GM18507 (cell line): ENCODE results near the gene LFNG.
A peak's percentile ranks its signal among the peaks of the same experiment; 100 is the strongest.

ENCODE experiments used
- DNase-seq: peaks from one replicate; pipeline ENCODE4 v3.0.0; 2011; ENCODE audit warnings: low read depth; ENCODE audit not compliant: insufficient read length; ENCODE audit errors: extremely low spot score
- FAIRE-seq: peaks from 2 replicates; lab custom pipeline; 2011; peaks lifted over from hg19 to GRCh38; lab: Jason Lieb, UNC

LFNG gene

DNA sequence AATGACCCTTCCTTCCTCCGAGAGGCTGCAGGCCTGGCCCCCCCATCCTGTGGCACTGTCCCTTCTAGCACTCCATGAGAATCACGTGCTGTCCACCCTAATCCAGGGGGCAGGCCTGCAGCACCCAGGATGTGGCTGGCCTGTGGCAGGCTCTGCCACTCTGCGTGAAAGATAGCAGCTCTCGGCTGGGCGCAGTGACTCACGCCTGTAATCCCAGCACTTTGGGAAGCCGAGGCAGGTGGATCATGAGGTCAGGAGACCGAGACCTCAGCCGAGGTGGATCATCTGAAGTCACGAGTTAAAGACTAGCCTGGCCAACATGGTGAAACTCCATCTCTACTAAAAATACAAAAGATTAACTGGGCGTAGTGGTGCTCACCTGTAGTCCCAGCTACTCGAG is 18.9 kb upstream of the LFNG start:
- FAIRE-seq (no peak), DNase-seq (no peak)

- no peak for DNase-seq
- no peak for FAIRE-seq
Observed at GRCh38 chr7:2501947-2502646, 17.5 kb upstream of the LFNG start.

GRCh38 chr7:2502647-2502966 is 17.0 kb upstream of the LFNG start:
- DNase-seq, result no peak
- no peak for FAIRE-seq

- no peak for FAIRE-seq
- no peak for DNase-seq
Observed at GRCh38 chr7:2503056-2503941, 16.3 kb upstream of the LFNG start.

- no peak for FAIRE-seq
- no peak for DNase-seq
Observed at GRCh38 chr7:2504128-2504888, 15.3 kb upstream of the LFNG start.

DNA sequence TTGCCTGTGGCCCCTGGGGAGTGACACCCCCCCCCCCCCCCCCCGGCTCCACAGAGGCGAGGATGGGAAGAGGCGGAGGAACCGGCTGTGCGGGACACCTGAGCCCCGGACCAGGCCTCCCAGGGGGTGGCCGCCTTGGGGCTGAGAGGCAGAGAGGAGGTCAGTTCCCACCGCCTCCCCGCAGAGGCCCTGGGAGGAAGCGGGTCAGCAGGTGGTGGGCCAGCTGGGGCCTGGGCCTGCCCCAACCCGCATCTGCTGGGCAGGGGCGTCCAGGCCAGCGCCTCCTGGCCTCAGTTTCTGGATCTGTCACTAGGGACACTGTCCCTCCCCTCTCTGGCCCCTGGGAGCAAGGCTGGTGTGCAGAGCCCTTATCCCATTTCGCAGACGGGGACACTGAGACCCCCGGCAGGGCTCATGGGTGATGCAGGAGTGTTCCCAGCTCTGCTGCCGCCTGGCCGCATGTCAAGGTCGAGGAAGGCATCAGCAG is 14.6 kb upstream of the LFNG start:
- FAIRE-seq (no peak), DNase-seq (no peak)

DNA sequence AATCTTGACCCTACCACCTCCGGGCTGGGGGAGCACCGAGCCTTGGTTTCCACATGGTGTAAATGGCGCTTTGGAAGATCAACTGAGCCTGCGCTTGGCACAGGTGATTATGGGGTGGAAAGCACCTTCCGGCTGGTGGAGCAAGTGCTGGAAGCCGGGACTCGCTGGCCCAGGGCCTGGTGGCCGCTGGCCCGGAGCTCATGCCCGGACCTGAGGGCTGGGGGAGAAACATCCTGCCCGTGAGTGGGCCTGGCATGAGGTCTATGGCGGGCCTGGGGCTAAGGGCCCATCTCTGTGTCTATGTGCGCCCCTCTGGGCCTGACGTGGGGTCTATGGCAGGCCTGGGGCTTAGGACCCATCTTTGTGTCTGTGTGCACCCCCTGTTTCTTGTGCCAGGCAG is 14.2 kb upstream of the LFNG start:
- FAIRE-seq (no peak), DNase-seq (no peak)

DNA sequence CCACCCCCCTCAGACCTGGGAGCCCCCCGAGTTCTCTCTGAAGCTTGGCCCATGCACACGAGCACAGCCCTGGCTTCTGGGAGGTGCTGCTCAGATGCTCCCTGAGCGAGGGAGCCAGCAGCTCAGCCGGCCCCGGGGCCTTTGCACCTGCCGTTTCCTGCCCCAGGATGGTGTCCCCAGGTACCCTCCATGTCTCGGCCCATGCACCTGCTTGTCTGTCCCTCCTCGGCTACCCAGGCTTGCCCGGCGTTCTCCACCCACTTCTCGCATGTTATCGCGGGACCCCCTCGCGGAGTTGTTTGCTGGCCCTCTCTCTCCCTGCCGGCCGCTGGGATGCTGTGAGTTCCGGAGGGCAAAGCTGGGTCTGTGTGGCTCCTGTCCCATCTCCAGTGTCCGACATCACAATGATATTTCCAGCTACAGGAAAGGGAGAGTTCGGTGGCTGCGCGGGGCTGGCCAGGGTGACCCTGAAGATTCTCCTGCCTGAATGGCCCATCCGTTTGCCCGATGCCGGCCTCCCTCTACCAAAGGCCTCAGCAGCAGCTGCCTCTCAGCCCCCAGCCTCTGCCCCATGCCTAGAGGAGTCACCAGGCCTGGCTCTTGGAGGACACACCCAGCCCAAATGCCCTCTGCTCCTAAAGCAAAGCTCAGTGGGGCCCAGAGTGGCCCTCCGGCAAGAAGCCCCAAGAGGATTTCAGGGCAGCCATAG is 12.2 kb upstream of the LFNG start:
- no peak for FAIRE-seq
- no peak for DNase-seq

- DNase-seq, result no peak
- FAIRE-seq, result no peak
Observed at GRCh38 chr7:2507917-2508306, 11.7 kb upstream of the LFNG start.

GRCh38 chr7:2508327-2509215 is 11.0 kb upstream of the LFNG start:
- peak; percentile 33 for FAIRE-seq
- no peak for DNase-seq

- no peak for FAIRE-seq
- DNase-seq, result no peak
Observed at GRCh38 chr7:2509298-2509906, 10.2 kb upstream of the LFNG start.

DNA sequence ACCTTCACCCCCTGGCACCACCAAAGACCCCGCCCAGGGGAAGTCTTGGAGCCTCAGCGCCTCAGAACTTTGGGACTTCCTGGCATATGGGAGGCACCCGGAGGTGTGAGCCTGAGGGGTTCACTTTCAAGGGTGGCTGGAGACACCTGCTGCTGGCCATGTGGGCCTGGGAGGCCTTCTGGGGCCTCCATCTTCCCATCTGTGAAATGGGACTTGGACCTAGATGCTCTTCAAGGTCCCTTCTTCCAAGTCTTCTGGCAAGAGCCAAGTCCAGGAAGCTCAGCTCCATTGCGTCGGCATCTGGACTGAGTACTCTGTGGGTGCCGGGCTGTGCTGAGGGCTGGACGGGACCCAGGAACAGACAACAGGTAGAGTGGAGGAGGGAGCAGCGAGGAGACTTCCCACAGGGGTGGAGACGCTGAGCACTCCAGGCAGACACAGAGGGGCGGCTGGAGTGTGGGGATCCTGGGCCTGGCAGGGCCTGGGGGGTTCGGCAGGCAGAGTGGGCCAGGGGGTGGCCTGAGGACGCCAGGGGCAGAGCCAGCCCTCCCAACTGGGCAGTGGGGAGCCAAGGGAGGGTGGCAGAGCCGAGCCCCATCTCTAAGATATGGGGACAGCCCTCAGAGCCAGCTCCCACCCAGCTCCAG is 9.3 kb upstream of the LFNG start:
- DNase-seq (no peak), FAIRE-seq (no peak)

DNA sequence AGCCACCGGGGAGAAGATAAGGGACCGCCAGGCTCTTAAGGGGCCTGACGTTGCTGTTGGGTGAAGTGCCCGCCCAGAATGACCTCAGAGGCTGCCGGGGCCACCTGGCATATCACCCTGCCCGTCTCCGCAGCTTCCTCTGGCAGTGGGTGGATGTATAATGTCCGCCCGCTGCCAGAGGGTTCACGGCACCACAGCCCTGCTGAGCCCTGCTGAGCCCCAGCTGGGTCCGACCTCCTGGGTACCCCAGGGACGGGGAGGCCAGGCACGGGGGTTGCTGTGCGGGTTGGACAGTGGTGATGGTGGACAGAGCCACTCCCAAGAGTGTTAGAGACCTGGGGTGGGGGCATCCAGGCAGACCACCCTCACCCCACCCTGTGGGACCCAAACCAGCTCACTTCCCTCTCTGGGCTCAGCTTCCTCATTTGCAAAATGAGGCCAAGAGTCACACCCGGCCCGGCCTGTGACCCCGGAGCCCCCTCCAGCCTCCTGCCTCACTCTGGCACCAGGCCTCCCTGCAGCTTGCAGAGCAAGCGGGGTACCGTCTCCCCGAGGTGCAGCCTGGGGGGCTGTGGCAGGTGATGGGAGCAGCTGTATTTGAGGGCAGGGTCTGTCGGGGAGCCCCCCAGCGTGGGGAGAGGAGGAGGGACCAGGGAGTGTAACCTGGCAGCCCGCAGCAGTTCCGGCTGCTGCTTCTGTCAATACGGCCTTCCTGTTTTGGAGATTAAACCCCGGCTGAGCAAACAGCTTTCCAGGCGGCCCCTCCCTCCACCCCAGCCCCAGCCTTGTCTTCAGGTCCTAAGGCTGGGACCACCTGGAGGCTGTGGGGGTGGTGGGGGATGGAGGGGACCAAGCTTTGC is 8.4 kb upstream of the LFNG start:
- no peak for FAIRE-seq
- no peak for DNase-seq

GRCh38 chr7:2511769-2512168 is 7.8 kb upstream of the LFNG start:
- no peak for FAIRE-seq

GRCh38 chr7:2512179-2512661 is 7.4 kb upstream of the LFNG start:
- DNase-seq, result no peak
- peak; percentile 5 for FAIRE-seq

More at GRCh38 chr7:2511769-2512168, 7.8 kb upstream of the LFNG start:
- DNase-seq, result no peak

- FAIRE-seq (no peak), DNase-seq (no peak)
Observed at GRCh38 chr7:2512713-2513112, 6.9 kb upstream of the LFNG start.

GRCh38 chr7:2513702-2514101 is 5.9 kb upstream of the LFNG start:
- DNase-seq, result no peak
- FAIRE-seq, result no peak
